WTC11 (cell line): ENCODE results near the gene PPM1K. TPM values are rescaled to one million over a fixed set of nuclear protein-coding genes. Genes with fewer than 3 reads are reported as not detected.
A peak's percentile ranks its signal among the peaks of the same experiment; 100 is the strongest.

Source experiments
- ATAC-seq: fragments of 200-7000 bp; cut with Tn5 transposase; 2 replicates; pipeline ENCODE4 v1.10.0; 2021; ENCODE audit warnings: mild to moderate bottlenecking, moderate library complexity
- CTCF ChIA-PET: fragments of 300-600 bp; sonication (Branson Sonifier 250); formaldehyde crosslinking; loops from one replicate; lab custom pipeline; 2021; ENCODE audit warnings: antibody characterized with exemption; lab: Charles Lee
- POLR2A ChIA-PET: fragments of 350-600 bp; sonication (Branson Sonifier 250); formaldehyde crosslinking; loops from one replicate; lab custom pipeline; 2021; ENCODE audit warnings: antibody characterized with exemption; lab: Charles Lee
- DNase-seq: peaks from one replicate; pipeline ENCODE4 v3.0.0; 2021; ENCODE audit warnings: low spot score
- H3K27ac Mint-ChIP-seq: 2 replicates; pipeline ENCODE4 v1.8.0; 2021; ENCODE audit warnings: mixed read lengths
- H3K27me3 Mint-ChIP-seq: 2 replicates; pipeline ENCODE4 v1.8.0; 2021; ENCODE audit warnings: low read depth, mild to moderate bottlenecking, moderate library complexity, mixed read lengths
- H3K36me3 Mint-ChIP-seq: 2 replicates; pipeline ENCODE4 v1.8.0; 2021; ENCODE audit warnings: mixed read lengths
- H3K4me1 Mint-ChIP-seq: 2 replicates; pipeline ENCODE4 v1.8.0; 2022; ENCODE audit warnings: mixed read lengths
- H3K4me3 Mint-ChIP-seq: 2 replicates; pipeline ENCODE4 v1.8.0; 2021; ENCODE audit warnings: mild to moderate bottlenecking, moderate library complexity, mixed read lengths
- H3K9me3 Mint-ChIP-seq: 2 replicates; pipeline ENCODE4 v1.8.0; 2021; ENCODE audit warnings: mixed read lengths
- CBFB ChIP-seq: sonication (generic); formaldehyde crosslinking; IDR thresholded peaks from 2 replicates; pipeline ENCODE4 v1.8.1; 2022; ENCODE audit warnings: mild to moderate bottlenecking, low read depth, missing genetic modification reagents
- CREB1 ChIP-seq: sonication (generic); formaldehyde crosslinking; IDR thresholded peaks from 2 replicates; pipeline ENCODE4 v1.8.0; 2023; ENCODE audit warnings: mild to moderate bottlenecking, missing genetic modification reagents
- CREM ChIP-seq: sonication (generic); formaldehyde crosslinking; IDR thresholded peaks from 2 replicates; pipeline ENCODE4 v1.8.1; 2022; ENCODE audit warnings: mild to moderate bottlenecking, missing genetic modification reagents, moderate library complexity
- E2F5 ChIP-seq: sonication (generic); formaldehyde crosslinking; IDR thresholded peaks from 2 replicates; pipeline ENCODE4 v1.8.1; 2022; ENCODE audit warnings: mild to moderate bottlenecking, moderate library complexity, missing genetic modification reagents
- EMX1 ChIP-seq: fragments of 250-450 bp; sonication (Bioruptor Pico); IDR thresholded peaks from 2 replicates; pipeline ENCODE4 v1.8.0; 2021; ENCODE audit warnings: mild to moderate bottlenecking
- ETV6 ChIP-seq: sonication (generic); formaldehyde crosslinking; IDR thresholded peaks from 2 replicates; pipeline ENCODE4 v1.8.1; 2022; ENCODE audit warnings: mild to moderate bottlenecking, missing genetic modification reagents
- FOXK1 ChIP-seq: sonication (generic); formaldehyde crosslinking; IDR thresholded peaks from 2 replicates; pipeline ENCODE4 v1.8.0; 2022; ENCODE audit warnings: mild to moderate bottlenecking, moderate library complexity, missing genetic modification reagents
- FOXP4 ChIP-seq: sonication (generic); formaldehyde crosslinking; IDR thresholded peaks from 2 replicates; pipeline ENCODE4 v1.8.0; 2022; ENCODE audit warnings: mild to moderate bottlenecking, missing genetic modification reagents
- JAZF1 ChIP-seq: fragments of 250-450 bp; sonication (Bioruptor Pico); IDR thresholded peaks from 2 replicates; pipeline ENCODE4 v1.9.0; 2021; ENCODE audit warnings: moderate library complexity, mild to moderate bottlenecking, inconsistent platforms
- MAX ChIP-seq: sonication (generic); formaldehyde crosslinking; IDR thresholded peaks from 2 replicates; pipeline ENCODE4 v1.8.0; 2022; ENCODE audit warnings: mild to moderate bottlenecking, missing genetic modification reagents
- MXD4 ChIP-seq: fragments of 250-450 bp; sonication (Bioruptor Pico); IDR thresholded peaks from 2 replicates; pipeline ENCODE4 v1.8.0; 2021; ENCODE audit warnings: mild to moderate bottlenecking, moderate library complexity, borderline replicate concordance
- NR1H2 ChIP-seq: sonication (generic); formaldehyde crosslinking; IDR thresholded peaks from 2 replicates; pipeline ENCODE4 v1.9.0; 2021; ENCODE audit warnings: mild to moderate bottlenecking, moderate library complexity, missing genetic modification reagents
- OVOL2 ChIP-seq: fragments of 250-450 bp; sonication (Bioruptor Pico); IDR thresholded peaks from 2 replicates; pipeline ENCODE4 v1.9.0; 2021; ENCODE audit warnings: mild to moderate bottlenecking, borderline replicate concordance
- SMAD4 ChIP-seq: sonication (generic); formaldehyde crosslinking; IDR thresholded peaks from 2 replicates; pipeline ENCODE4 v1.8.0; 2022; ENCODE audit warnings: mild to moderate bottlenecking, missing genetic modification reagents
- SOX15 ChIP-seq: fragments of 250-450 bp; sonication (Bioruptor Pico); IDR thresholded peaks from 2 replicates; pipeline ENCODE4 v1.9.0; 2021; ENCODE audit warnings: mild to moderate bottlenecking
- TP53 ChIP-seq: sonication (generic); formaldehyde crosslinking; IDR thresholded peaks from 2 replicates; pipeline ENCODE4 v1.8.1; 2023; ENCODE audit warnings: mild to moderate bottlenecking, missing genetic modification reagents
- ZBTB21 ChIP-seq: sonication (generic); formaldehyde crosslinking; IDR thresholded peaks from 2 replicates; pipeline ENCODE4 v1.8.1; 2023; ENCODE audit warnings: mild to moderate bottlenecking, missing genetic modification reagents, borderline replicate concordance
- ZBTB43 ChIP-seq: sonication (generic); formaldehyde crosslinking; IDR thresholded peaks from 2 replicates; pipeline ENCODE4 v1.8.1; 2023; ENCODE audit warnings: mild to moderate bottlenecking, missing genetic modification reagents
- ZNF138 ChIP-seq: sonication (generic); formaldehyde crosslinking; conservative IDR thresholded peaks from 2 replicates; pipeline ENCODE4 v1.8.1; 2022; ENCODE audit warnings: mild to moderate bottlenecking, moderate library complexity, missing genetic modification reagents
- ZNF232 ChIP-seq: sonication (generic); formaldehyde crosslinking; IDR thresholded peaks from 2 replicates; pipeline ENCODE4 v1.8.0; 2022; ENCODE audit warnings: mild to moderate bottlenecking, missing genetic modification reagents
- total RNA-seq: library from RNA; stranded (reverse); gene quantifications from 3 replicates; pipeline ENCODE4 v1.2.3, GENCODE V29; 2021
- TF ChIP-seq, protein P1 (sequence below): fragments of 250-450 bp; sonication (Bioruptor Pico); conservative IDR thresholded peaks from 2 replicates; pipeline ENCODE4 v1.9.0; 2021; ENCODE audit warnings: mild to moderate bottlenecking

Gene PPM1K
- total RNA-seq, 1 experiment from 2014 or later: 17.0 TPM

GRCh38 chr4:88283661-88284438 is 511 bp downstream of the PPM1K start:
- Mint-ChIP-seq H3K4me3 (peak overlapping the region; percentile 99), H3K36me3 (no peaks in the 10 kb centered on the region), H3K9me3 (no peaks in the 10 kb centered on the region), H3K4me1 (peaks cover 34% of the 10 kb centered on the region), H3K27ac (peak overlapping the region; percentile 100), H3K27me3 (peaks cover 34% of the 10 kb centered on the region)
- peak; percentile 65 for DNase-seq
- peak; percentile 25 for ATAC-seq
- POLR2A ChIA-PET: interaction anchor here (0.7 to 2.0 kb wide), 8 partner anchors 13 to 239 kb away, joined by 3 to 8 read pairs (median 3); partner anchors contain the start of genes HERC5, HERC6 and PYURF
- CTCF ChIA-PET: interaction anchor here (0.7 to 2.5 kb wide), 10 partner anchors 8 to 376 kb away, joined by 3 to 12 read pairs (median 4); partner anchors contain the start of genes HERC5 and HERC6
- TF ChIP-seq FOXK1 (CRISPR knock-in tag) (0 out of 2 replicates have a peak, but pooled peaks have one; percentile 23), ZBTB21 (peak; percentile 64; the same call in 1 of the 2 replicates), MAX (CRISPR knock-in tag) (peak; percentile 83; the same call in 1 of the 2 replicates), ETV6 (no peak), FOXP4 (no peak), E2F5 (CRISPR knock-in tag) (peak; percentile 70; the same call in 1 of the 2 replicates), ZNF138 (CRISPR knock-in tag) (0 out of 2 replicates have a peak, but pooled peaks have one; percentile 53), SMAD4 (CRISPR knock-in tag) (0 out of 2 replicates have a peak, but pooled peaks have one; percentile 15), CBFB (CRISPR knock-in tag) (peak; percentile 44; the same call in 1 of the 2 replicates), ZNF232 (CRISPR knock-in tag) (peak; percentile 6; the same call in 1 of the 2 replicates), TP53 (CRISPR knock-in tag) (peak; percentile 52; the same call in 1 of the 2 replicates)
- TF ChIP-seq, protein P1, sequence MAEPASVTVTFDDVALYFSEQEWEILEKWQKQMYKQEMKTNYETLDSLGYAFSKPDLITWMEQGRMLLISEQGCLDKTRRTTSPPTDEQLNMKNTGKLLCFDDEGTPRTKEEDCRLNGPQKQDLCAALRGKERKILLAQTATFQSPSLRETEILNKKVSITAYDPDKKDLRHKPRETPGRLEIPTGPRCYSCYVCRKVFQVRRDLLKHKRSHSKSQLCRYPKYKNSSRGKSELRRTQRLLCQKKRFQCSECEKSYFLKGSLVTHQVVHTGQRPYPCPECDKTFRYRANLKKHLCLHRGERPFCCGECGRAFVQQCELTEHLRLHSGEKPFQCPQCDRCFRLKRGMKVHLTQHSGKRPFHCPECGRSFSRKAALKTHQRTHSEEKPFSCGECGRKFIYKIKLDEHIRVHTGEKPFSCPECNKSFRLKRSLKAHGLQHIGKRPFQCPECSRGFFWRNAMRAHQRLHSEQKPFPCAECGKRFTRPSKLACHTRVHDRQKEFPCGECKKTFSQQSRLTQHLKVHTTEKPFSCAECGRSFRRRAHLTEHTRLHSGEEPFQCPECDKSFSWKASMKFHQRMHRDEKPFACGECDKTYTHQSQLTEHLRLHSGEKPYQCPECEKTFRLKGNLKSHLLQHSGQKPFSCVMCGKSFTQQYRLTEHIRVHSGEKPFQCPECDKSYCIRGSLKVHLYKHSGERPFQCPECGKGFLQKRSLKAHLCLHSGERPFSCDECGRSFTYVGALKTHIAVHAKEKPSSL: no peak
- TF ChIP-seq, all 79 proteins: peak for 9

DNA sequence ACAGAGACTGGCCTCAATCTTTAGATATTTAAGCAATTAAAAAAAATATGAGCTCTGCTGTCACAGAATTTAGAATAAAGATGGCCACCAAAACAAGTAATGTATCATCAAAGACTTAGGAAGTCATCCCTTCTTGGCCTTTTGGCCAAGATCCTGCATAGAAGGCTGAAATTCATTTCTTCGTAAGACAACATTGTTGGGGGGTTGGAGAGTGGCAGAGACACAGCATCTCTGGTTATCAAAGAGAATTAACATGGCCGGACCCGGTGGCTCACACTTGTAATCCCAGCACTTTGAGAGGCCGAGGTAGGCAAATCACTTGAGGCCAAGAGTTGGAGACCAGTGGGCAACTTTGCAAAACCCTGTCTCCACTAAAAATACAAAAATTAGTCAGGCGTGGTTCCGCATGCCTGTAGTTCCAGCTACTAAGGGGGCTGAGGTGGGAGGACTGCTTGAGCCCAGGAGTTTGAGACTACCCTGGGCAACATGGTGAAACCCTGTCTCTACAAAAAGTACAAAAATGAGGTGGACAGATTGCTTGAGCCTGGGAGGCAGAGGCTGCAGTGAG is 4.0 kb downstream of the PPM1K start:
- ChIA-PET CTCF (no interaction called here), POLR2A (no interaction called here)
- Mint-ChIP-seq H3K27me3 (peaks cover 20% of the 10 kb centered on the region), H3K36me3 (peaks cover 32% of the 10 kb centered on the region), H3K9me3 (peaks cover 24% of the 10 kb centered on the region), H3K4me3 (no peak overlapping the region), H3K4me1 (peaks cover 51% of the 10 kb centered on the region), H3K27ac (no peak overlapping the region)
- ATAC-seq: no peak
- no peak for TF ChIP-seq ZNF232 (CRISPR knock-in tag)
- TF ChIP-seq SOX15 (CRISPR knock-in tag): no peak
- no peak for TF ChIP-seq MXD4 (CRISPR knock-in tag)
- TF ChIP-seq CREB1 (CRISPR knock-in tag): no peak
- TF ChIP-seq ZBTB43 (CRISPR knock-in tag): no peak
- TF ChIP-seq OVOL2 (CRISPR knock-in tag): no peak
- no peak for TF ChIP-seq EMX1 (CRISPR knock-in tag)
- TF ChIP-seq CREM (CRISPR knock-in tag): no peak
- TF ChIP-seq NR1H2 (CRISPR knock-in tag): no peak
- TF ChIP-seq JAZF1 (CRISPR knock-in tag): no peak
- DNase-seq: no peak
